OCI-LY1 (cell line): ENCODE measurements around the gene OSBPL3.

ENCODE experiments used
- H2AFZ ChIP-seq: fragments of 200-600 bp; sonication (generic), shearing (Covaris generic); 2 replicates; pipeline ENCODE4 v1.6.0; 2014; ENCODE audit warnings: antibody characterized with exemption, mild to moderate bottlenecking, low read length
- H3F3A ChIP-seq: fragments of 200-600 bp; sonication (generic), shearing (Covaris generic); 2 replicates; pipeline ENCODE4 v1.6.0; 2014; ENCODE audit warnings: mild to moderate bottlenecking, antibody characterized with exemption, low read length, moderate library complexity; ENCODE audit not compliant: insufficient read depth
- H3K27ac ChIP-seq: fragments of 200-600 bp; sonication (generic); 2 replicates; pipeline ENCODE4 v1.5.1; 2014; ENCODE audit warnings: low read length, mixed run types, mild to moderate bottlenecking, low read depth; ENCODE audit not compliant: poor library complexity, severe bottlenecking
- H3K27me3 ChIP-seq: fragments of 200-600 bp; sonication (generic); 2 replicates; pipeline ENCODE4 v1.6.0; 2014; ENCODE audit warnings: antibody characterized with exemption, mild to moderate bottlenecking, low read length, moderate library complexity; ENCODE audit not compliant: insufficient read depth
- H3K36me3 ChIP-seq: fragments of 200-600 bp; sonication (generic); 2 replicates; pipeline ENCODE4 v1.6.1; 2014; ENCODE audit warnings: mild to moderate bottlenecking, antibody characterized with exemption, low read length, moderate library complexity, mixed read lengths; ENCODE audit not compliant: insufficient read depth
- H3K4me1 ChIP-seq: fragments of 200-600 bp; sonication (generic); 2 replicates; pipeline ENCODE4 v1.5.1; 2014; ENCODE audit warnings: mild to moderate bottlenecking, low read length, moderate library complexity; ENCODE audit not compliant: insufficient read depth, severe bottlenecking
- H3K4me2 ChIP-seq: fragments of 200-600 bp; sonication (generic), shearing (Covaris generic); 2 replicates; pipeline ENCODE4 v1.6.1; 2014; ENCODE audit warnings: low read length
- H3K4me3 ChIP-seq: fragments of 200-600 bp; sonication (generic); 2 replicates; pipeline ENCODE4 v1.5.1; 2014; ENCODE audit warnings: low read length, low read depth, mild to moderate bottlenecking, mixed read lengths; ENCODE audit not compliant: poor library complexity, severe bottlenecking
- H3K79me2 ChIP-seq: fragments of 200-600 bp; shearing (Covaris generic); 2 replicates; pipeline ENCODE4 v1.6.1; 2016; ENCODE audit warnings: mixed run types, low read length, mixed read lengths; ENCODE audit not compliant: insufficient read depth
- H3K9ac ChIP-seq: fragments of 200-600 bp; sonication (generic), shearing (Covaris generic); 2 replicates; pipeline ENCODE4 v1.6.1; 2014; ENCODE audit warnings: mild to moderate bottlenecking, low read length, mixed read lengths
- H3K9me2 ChIP-seq: fragments of 200-600 bp; sonication (generic), shearing (Covaris generic); 2 replicates; pipeline ENCODE4 v1.6.1; 2014; ENCODE audit warnings: low read depth, mild to moderate bottlenecking, low read length, mixed read lengths
- H3K9me3 ChIP-seq: fragments of 200-600 bp; shearing (Covaris generic); 2 replicates; pipeline ENCODE4 v1.6.1; 2014; ENCODE audit warnings: low read length, mixed read lengths
- H4K20me1 ChIP-seq: fragments of 200-600 bp; sonication (generic), shearing (Covaris generic); 2 replicates; pipeline ENCODE4 v1.6.0; 2016; ENCODE audit warnings: mild to moderate bottlenecking, low read length; ENCODE audit not compliant: insufficient read depth
- CTCF ChIP-seq: fragments of 200-600 bp; sonication (generic), shearing (Covaris generic); IDR thresholded peaks from 2 replicates; pipeline ENCODE4 v1.5.1; 2017; ENCODE audit warnings: mild to moderate bottlenecking, antibody characterized with exemption, low read length, moderate library complexity, mixed read lengths
- EZH2 ChIP-seq: fragments of 200-600 bp; sonication (generic), shearing (Covaris generic); IDR thresholded peaks from 2 replicates; pipeline ENCODE4 v1.8.0; 2017; ENCODE audit warnings: borderline replicate concordance, mixed run types, mild to moderate bottlenecking, antibody characterized with exemption, low read length, moderate library complexity, mixed read lengths

Gene OSBPL3

GRCh38 chr7:25007668-25008067 lies 27.7 kb upstream of the OSBPL3 start:
- Histone ChIP-seq H3K79me2 (no peaks in the 10 kb centered on the region), H3F3A (no peaks in the 10 kb centered on the region)

GRCh38 chr7:25006276-25006675 lies 26.3 kb upstream of the OSBPL3 start:
- no peaks in the 10 kb centered on the region for H3K9me2 ChIP-seq
- no peak overlapping the region for H3K27ac ChIP-seq
- no peaks in the 10 kb centered on the region for H3K9me3 ChIP-seq
- TF ChIP-seq CTCF (no peak), EZH2 (no peak)
- no peaks in the 10 kb centered on the region for H3K4me1 ChIP-seq
- no peaks in the 10 kb centered on the region for H3K36me3 ChIP-seq
- no peak overlapping the region for H3K4me3 ChIP-seq
- H3K27me3 ChIP-seq = peaks cover 9% of the 10 kb centered on the region; the same call in 1 of the 2 replicates
- no peak overlapping the region for H3K4me2 ChIP-seq
- no peaks in the 10 kb centered on the region for H3K79me2 ChIP-seq
- H4K20me1 ChIP-seq = no peaks in the 10 kb centered on the region
- H3F3A ChIP-seq = no peaks in the 10 kb centered on the region
- no peak overlapping the region for H3K9ac ChIP-seq
- no peak overlapping the region for H2AFZ ChIP-seq

More at GRCh38 chr7:25007668-25008067, 27.7 kb upstream of the OSBPL3 start:
- no peaks in the 10 kb centered on the region for H3K36me3 ChIP-seq
- no peaks in the 10 kb centered on the region for H3K4me1 ChIP-seq
- no peaks in the 10 kb centered on the region for H3K9me3 ChIP-seq
- H3K9ac ChIP-seq = no peak overlapping the region
- H3K9me2 ChIP-seq = no peaks in the 10 kb centered on the region
- H3K27me3 ChIP-seq = peaks cover 9% of the 10 kb centered on the region; the same call in 1 of the 2 replicates
- TF ChIP-seq EZH2 = no peak
- TF ChIP-seq CTCF = no peak; the same call in 1 of the 2 replicates
- no peak overlapping the region for H3K4me3 ChIP-seq
- H3K27ac ChIP-seq = no peak overlapping the region
- no peak overlapping the region for H2AFZ ChIP-seq
- H3K4me2 ChIP-seq = no peak overlapping the region
- no peaks in the 10 kb centered on the region for H4K20me1 ChIP-seq

GRCh38 chr7:25005658-25006057 lies 25.7 kb upstream of the OSBPL3 start:
- H3K9ac ChIP-seq = no peak overlapping the region
- H3K9me3 ChIP-seq = no peaks in the 10 kb centered on the region
- H3K79me2 ChIP-seq = no peaks in the 10 kb centered on the region
- H4K20me1 ChIP-seq = no peaks in the 10 kb centered on the region
- no peak overlapping the region for H2AFZ ChIP-seq
- peaks cover 9% of the 10 kb centered on the region; the same call in 1 of the 2 replicates for H3K27me3 ChIP-seq
- H3K4me3 ChIP-seq = no peak overlapping the region
- no peaks in the 10 kb centered on the region for H3F3A ChIP-seq
- no peaks in the 10 kb centered on the region for H3K4me1 ChIP-seq
- TF ChIP-seq EZH2 = no peak
- TF ChIP-seq CTCF = no peak
- H3K4me2 ChIP-seq = no peak overlapping the region
- H3K36me3 ChIP-seq = no peaks in the 10 kb centered on the region; the same call in 1 of the 2 replicates
- H3K27ac ChIP-seq = no peak overlapping the region
- H3K9me2 ChIP-seq = no peaks in the 10 kb centered on the region
